ENCODE measurements around the gene STAG1.

DNA sequence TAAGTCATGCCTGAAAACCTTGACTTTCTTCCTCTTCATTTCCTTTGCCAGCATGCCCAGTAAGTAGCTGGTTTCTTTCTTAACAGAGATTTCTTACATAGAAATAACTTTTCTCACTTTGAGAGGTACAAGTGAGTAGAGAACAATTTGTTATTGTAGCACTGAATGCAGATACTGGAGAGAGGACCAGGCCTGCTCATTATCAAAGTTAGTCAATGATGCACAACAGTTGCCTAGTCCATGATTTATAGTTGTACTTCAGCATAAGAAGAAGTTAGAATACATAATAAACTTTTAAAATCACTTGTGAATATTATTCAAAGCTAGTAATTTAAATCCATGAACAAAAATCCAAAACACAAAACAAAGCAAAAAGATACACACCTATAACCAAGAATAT lies 289.0 kb downstream of the STAG1 start:
- TF ChIP-seq, protein P1, sequence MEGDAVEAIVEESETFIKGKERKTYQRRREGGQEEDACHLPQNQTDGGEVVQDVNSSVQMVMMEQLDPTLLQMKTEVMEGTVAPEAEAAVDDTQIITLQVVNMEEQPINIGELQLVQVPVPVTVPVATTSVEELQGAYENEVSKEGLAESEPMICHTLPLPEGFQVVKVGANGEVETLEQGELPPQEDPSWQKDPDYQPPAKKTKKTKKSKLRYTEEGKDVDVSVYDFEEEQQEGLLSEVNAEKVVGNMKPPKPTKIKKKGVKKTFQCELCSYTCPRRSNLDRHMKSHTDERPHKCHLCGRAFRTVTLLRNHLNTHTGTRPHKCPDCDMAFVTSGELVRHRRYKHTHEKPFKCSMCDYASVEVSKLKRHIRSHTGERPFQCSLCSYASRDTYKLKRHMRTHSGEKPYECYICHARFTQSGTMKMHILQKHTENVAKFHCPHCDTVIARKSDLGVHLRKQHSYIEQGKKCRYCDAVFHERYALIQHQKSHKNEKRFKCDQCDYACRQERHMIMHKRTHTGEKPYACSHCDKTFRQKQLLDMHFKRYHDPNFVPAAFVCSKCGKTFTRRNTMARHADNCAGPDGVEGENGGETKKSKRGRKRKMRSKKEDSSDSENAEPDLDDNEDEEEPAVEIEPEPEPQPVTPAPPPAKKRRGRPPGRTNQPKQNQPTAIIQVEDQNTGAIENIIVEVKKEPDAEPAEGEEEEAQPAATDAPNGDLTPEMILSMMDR (IDR thresholded peaks at IDR 0.05; ENCODE audit: poor library complexity), result no peak
- no peak for TF ChIP-seq EZH2phosphoT487 (IDR thresholded peaks at IDR 0.05; ENCODE audit: low read depth, severe bottlenecking, unreplicated experiment)

Measured in hepatocyte (in vitro differentiated cells).